Measurements from ENCODE around the gene ZNF784.

DNA sequence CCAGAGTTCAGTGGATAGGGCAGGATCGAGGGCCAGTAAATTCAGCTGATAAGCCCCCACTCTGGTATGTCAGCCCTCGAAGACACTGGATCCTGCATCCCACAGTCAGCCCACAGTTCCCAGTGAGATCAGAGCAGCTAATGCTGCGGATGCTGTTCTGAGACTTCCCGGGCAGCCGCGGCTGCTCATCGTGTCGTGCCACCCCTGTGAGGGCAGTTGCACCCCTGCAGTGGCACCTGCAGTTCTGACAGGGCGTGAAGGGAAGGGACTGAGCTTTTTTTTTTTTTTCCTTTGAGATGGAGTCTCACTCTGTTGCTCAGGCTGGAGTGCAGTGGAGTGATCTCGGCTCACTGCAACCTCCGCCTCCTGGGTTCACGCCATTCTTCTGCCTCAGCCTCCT, 43.1 kb upstream of the ZNF784 start:
- TF ChIP-seq EP300 (IDR thresholded peaks at IDR 0.05; ENCODE audit: borderline replicate concordance in 1 of 2, low read depth in 2 of 2, low read length in 2 of 2) (no peak), ATF3 (IDR thresholded peaks at IDR 0.05; ENCODE audit: insufficient read depth, low read depth, low read length) (no peak), GABPA (IDR thresholded peaks at IDR 0.05; ENCODE audit: borderline replicate concordance, insufficient read depth, low read length) (no peak), RAD21 (IDR thresholded peaks at IDR 0.05 in 1 of 2, conservative IDR thresholded peaks at IDR 0.05 in 1 of 2; ENCODE audit: low read depth in 2 of 2, low read length in 2 of 2) (no peak), POLR2AphosphoS5 (IDR thresholded peaks at IDR 0.05; ENCODE audit: low read depth, low read length) (no peak; the same call in 1 of the 2 replicates), EGR1 (IDR thresholded peaks at IDR 0.05; ENCODE audit: borderline replicate concordance, low read depth, low read length) (no peak)
- TF ChIP-seq, protein P1, sequence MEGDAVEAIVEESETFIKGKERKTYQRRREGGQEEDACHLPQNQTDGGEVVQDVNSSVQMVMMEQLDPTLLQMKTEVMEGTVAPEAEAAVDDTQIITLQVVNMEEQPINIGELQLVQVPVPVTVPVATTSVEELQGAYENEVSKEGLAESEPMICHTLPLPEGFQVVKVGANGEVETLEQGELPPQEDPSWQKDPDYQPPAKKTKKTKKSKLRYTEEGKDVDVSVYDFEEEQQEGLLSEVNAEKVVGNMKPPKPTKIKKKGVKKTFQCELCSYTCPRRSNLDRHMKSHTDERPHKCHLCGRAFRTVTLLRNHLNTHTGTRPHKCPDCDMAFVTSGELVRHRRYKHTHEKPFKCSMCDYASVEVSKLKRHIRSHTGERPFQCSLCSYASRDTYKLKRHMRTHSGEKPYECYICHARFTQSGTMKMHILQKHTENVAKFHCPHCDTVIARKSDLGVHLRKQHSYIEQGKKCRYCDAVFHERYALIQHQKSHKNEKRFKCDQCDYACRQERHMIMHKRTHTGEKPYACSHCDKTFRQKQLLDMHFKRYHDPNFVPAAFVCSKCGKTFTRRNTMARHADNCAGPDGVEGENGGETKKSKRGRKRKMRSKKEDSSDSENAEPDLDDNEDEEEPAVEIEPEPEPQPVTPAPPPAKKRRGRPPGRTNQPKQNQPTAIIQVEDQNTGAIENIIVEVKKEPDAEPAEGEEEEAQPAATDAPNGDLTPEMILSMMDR (IDR thresholded peaks at IDR 0.05; ENCODE audit: control extremely low read depth in 1 of 3, insufficient read depth in 1 of 3, low read depth in 1 of 3, low read length in 3 of 3): no peak
